ENCODE measurements around the gene RELN. TPM values are rescaled to one million over a fixed set of nuclear protein-coding genes. Genes with fewer than 3 reads are reported as not detected.
"Not testable (repeated sequence)": the region's sequence is repeated elsewhere in the genome, so short reads cannot be mapped to it uniquely, and the experiment has no call there.

RELN gene
- total RNA-seq, 1 donor = under 0.01 TPM

DNA sequence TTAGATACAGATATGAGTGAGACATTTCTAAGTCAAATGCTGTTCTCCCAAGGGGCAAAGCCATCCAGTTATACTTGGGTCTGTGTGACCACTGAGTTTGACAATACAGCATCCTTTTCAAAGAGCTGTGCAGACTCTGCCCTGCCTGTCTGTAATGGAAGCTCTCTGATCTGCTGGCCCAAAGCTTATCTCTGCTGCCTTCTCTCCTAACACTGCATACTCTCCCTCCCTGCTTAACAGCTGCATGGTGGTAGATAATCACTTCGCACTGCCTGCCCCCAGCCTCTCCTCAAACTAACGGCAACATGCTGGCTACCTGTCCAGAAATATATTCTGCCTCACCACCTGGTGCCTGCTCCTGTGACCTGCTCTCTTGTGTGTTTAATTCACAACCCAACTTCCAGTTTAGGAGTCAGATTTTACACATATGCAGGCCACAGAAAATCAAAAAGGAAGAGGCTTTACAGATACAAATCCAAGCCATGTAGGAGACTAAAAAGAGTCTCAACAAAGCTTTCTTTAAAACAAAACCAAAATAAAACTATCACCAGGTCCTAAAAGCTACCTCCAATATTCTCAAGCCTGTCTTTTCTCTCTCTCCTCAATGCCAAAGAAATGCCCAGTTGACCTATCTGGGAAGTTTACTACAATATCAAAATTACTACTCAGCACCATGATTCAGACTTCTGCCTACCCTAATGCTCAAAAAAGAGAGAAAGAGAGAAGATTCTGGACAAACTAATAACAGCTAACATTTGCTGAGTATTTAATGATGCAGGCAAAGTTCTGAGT is 145.6 kb downstream of the RELN start:
- H3K4me3 ChIP-seq (ENCODE audit: low read depth, low read length) = no peak overlapping the region
- no peak for DNase-seq (ENCODE audit: low read depth)
- TF ChIP-seq, protein P1, sequence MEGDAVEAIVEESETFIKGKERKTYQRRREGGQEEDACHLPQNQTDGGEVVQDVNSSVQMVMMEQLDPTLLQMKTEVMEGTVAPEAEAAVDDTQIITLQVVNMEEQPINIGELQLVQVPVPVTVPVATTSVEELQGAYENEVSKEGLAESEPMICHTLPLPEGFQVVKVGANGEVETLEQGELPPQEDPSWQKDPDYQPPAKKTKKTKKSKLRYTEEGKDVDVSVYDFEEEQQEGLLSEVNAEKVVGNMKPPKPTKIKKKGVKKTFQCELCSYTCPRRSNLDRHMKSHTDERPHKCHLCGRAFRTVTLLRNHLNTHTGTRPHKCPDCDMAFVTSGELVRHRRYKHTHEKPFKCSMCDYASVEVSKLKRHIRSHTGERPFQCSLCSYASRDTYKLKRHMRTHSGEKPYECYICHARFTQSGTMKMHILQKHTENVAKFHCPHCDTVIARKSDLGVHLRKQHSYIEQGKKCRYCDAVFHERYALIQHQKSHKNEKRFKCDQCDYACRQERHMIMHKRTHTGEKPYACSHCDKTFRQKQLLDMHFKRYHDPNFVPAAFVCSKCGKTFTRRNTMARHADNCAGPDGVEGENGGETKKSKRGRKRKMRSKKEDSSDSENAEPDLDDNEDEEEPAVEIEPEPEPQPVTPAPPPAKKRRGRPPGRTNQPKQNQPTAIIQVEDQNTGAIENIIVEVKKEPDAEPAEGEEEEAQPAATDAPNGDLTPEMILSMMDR (IDR thresholded peaks at IDR 0.05; ENCODE audit: insufficient read depth, low read depth, low read length) = no peak

GRCh38 chr7:103833401-103833800 is 156.1 kb downstream of the RELN start:
- TF ChIP-seq, protein P1 (IDR thresholded peaks at IDR 0.05; ENCODE audit: insufficient read depth, low read depth, low read length) = no peak
- no peak for DNase-seq (ENCODE audit: low read depth)
- no peak overlapping the region for H3K4me3 ChIP-seq (ENCODE audit: low read depth, low read length)

- no peak overlapping the region for H3K4me3 ChIP-seq (ENCODE audit: low read depth, low read length)
- no peak for DNase-seq (ENCODE audit: low read depth)
- TF ChIP-seq, protein P1 (IDR thresholded peaks at IDR 0.05; ENCODE audit: insufficient read depth, low read depth, low read length) = no peak
Measured at GRCh38 chr7:103832438-103832837, 157.0 kb downstream of the RELN start.

- DNase-seq (ENCODE audit: low read depth) = no peak
- no peak overlapping the region for H3K4me3 ChIP-seq (ENCODE audit: low read depth, low read length)
- TF ChIP-seq, protein P1 (IDR thresholded peaks at IDR 0.05; ENCODE audit: insufficient read depth, low read depth, low read length) = no peak
Measured at GRCh38 chr7:103824251-103824650, 165.2 kb downstream of the RELN start.

- TF ChIP-seq, protein P1 (IDR thresholded peaks at IDR 0.05; ENCODE audit: insufficient read depth, low read depth, low read length) = no peak
- H3K4me3 ChIP-seq (ENCODE audit: low read depth, low read length) = no peak overlapping the region
- DNase-seq (ENCODE audit: low read depth) = no peak
Measured at GRCh38 chr7:103823084-103823483, 166.4 kb downstream of the RELN start.

DNA sequence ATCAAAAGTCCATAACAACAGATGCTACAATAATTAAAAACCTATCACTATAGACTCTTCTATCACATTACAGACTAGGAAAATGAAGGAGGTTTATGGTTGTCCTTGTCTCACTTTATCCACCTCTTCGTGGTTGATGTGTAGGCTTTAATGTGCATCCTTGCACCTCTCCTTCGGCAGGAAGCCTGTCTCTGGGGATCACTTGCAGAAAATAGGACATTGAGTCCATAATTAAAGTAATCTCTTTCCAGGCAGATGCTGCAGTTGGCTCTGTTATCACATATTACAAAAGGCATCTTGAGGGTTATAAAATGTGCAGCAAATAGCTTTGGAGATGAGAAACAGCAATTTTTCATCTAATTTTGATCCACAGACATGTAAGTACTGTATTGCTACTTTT is 168.4 kb downstream of the RELN start:
- TF ChIP-seq, protein P1 (IDR thresholded peaks at IDR 0.05; ENCODE audit: insufficient read depth, low read depth, low read length) = no peak
- DNase-seq (ENCODE audit: low read depth) = no peak
- H3K4me3 ChIP-seq (ENCODE audit: low read depth, low read length) = no peak overlapping the region

DNA sequence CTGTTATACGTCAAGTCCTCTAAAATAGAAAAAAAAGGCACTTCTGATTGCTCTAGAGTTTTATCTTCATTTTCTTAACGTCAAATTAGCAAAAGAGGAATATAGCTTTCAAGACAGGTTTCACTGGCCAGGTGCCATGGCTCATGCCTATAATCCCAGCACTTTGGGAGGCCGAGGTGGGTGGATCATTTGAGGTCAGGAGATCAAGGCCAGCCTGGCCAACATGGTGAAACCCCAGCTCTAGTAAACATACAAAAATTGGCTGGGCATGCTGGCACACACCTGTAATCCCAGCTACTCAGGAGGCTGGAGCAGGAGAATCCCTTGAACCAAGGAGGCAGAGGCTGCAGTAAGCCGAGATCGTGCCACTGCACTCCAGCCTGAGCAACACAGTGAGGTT is 173.5 kb downstream of the RELN start:
- H3K4me3 ChIP-seq (ENCODE audit: low read depth, low read length); DNase-seq (ENCODE audit: low read depth): not testable (repeated sequence)

Data from fibroblast of villous mesenchyme (primary cell).